Stimulated activated CD8-positive, alpha-beta memory T cell treated with anti-CD3 and anti-CD28 coated beads, Interleukin-15, amount 100 ng/mL, for 48 hours (primary cell): ENCODE measurements around the gene AGAP1.

Experiments
- DNase-seq, 2 donors: peaks; one replicate each; pipeline ENCODE4 v3.0.0-alpha.2; 2020; ENCODE audit warnings: low read depth in 2 of 2

The AGAP1 gene

GRCh38 chr2:236157815-236158498 lies 664.1 kb downstream of the AGAP1 start:
- no peak for DNase-seq

- no peak for DNase-seq
Measured at GRCh38 chr2:236158969-236159777, 665.3 kb downstream of the AGAP1 start.

- no peak for DNase-seq
Measured at GRCh38 chr2:236159778-236160170, 665.9 kb downstream of the AGAP1 start.

GRCh38 chr2:236160366-236161081 lies 666.7 kb downstream of the AGAP1 start:
- no peak for DNase-seq

GRCh38 chr2:236161082-236161462 lies 667.2 kb downstream of the AGAP1 start:
- no peak for DNase-seq

- no peak for DNase-seq
Measured at GRCh38 chr2:236161531-236161930, 667.7 kb downstream of the AGAP1 start.

GRCh38 chr2:236162031-236162845 lies 668.4 kb downstream of the AGAP1 start:
- no peak for DNase-seq

- no peak for DNase-seq
Measured at GRCh38 chr2:236162882-236163470, 669.1 kb downstream of the AGAP1 start.

- no peak for DNase-seq
Measured at GRCh38 chr2:236163471-236164200, 669.8 kb downstream of the AGAP1 start.

- DNase-seq: no peak
Measured at GRCh38 chr2:236164201-236164924, 670.5 kb downstream of the AGAP1 start.

GRCh38 chr2:236164925-236165841 lies 671.3 kb downstream of the AGAP1 start:
- DNase-seq: no peak

- no peak for DNase-seq
Measured at GRCh38 chr2:236165842-236166795, 672.3 kb downstream of the AGAP1 start.

GRCh38 chr2:236166796-236167296 lies 673.0 kb downstream of the AGAP1 start:
- no peak for DNase-seq

- DNase-seq: no peak
Measured at GRCh38 chr2:236167297-236168109, 673.7 kb downstream of the AGAP1 start.

- DNase-seq: no peak
Measured at GRCh38 chr2:236168110-236169080, 674.6 kb downstream of the AGAP1 start, which contains the start of gene GBX2. Gene GBX2 (minus strand): TSS chr2:236168386. CDS start chr2:236167971, 415 bp downstream.
